Measurements from ENCODE around the gene TSLP. TPM values are rescaled to one million over a fixed set of nuclear protein-coding genes. Genes with fewer than 3 reads are reported as not detected.

Gene TSLP
- 0.21 TPM for total RNA-seq

DNA sequence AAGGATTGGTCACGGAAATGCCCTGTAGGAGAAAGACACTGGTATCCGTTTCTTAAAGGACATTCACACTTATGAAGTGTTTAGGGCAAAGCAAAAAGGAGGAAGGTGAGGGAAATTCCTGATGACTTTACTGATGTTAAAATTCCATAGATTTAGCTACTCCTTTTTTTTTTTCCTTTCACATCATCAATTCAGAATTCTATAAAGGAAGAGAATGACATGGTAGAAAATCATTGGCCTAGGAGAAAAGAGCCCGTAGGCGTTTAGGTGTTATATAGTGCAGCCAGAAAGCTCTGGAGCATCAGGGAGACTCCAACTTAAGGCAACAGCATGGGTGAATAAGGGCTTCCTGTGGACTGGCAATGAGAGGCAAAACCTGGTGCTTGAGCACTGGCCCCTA is at the start of gene TSLP:
Gene TSLP (plus strand): TSS at position 301 of the 400 bp plus-strand sequence. CDS start 178 bp downstream, outside the sequence.
- no peak for DNase-seq

DNA sequence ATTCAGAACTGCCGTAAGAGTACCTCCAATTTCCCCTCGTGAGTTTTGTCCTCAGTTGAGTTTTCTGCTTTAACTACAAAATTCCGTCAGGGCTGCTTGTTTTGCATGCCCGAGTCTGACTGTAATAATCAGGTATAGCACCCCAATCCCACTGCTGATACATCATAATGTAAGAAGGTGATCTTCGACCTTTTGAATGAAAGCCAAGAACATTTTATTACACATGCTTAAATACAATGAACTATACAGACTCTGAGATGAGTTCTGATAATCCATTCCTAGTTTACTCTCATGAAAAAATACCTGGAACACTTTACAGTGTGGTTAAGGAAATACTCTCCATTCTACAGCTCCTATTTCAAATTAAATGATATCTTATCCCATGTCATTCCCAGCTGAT is 49.2 kb upstream of the TSLP start:
- DNase-seq: no peak

DNA sequence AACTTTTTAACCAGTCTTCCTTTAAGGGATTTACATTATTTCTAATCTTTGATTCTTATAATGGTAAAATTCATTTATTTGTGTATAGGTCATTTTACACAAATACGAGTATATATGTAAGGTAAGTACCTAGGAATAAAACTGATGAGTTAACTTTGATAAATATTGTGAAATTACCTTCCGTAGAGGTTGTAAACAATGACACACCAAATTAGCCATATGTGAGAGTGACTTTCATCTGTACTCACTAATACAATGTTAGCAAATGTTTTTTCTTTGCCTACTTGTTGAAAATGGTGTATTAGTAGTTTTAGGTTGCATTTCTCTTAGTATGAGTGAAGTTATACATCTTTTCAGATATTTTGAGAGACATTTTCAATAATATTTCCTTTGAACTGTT is 42.6 kb upstream of the TSLP start:
- DNase-seq: no peak

DNA sequence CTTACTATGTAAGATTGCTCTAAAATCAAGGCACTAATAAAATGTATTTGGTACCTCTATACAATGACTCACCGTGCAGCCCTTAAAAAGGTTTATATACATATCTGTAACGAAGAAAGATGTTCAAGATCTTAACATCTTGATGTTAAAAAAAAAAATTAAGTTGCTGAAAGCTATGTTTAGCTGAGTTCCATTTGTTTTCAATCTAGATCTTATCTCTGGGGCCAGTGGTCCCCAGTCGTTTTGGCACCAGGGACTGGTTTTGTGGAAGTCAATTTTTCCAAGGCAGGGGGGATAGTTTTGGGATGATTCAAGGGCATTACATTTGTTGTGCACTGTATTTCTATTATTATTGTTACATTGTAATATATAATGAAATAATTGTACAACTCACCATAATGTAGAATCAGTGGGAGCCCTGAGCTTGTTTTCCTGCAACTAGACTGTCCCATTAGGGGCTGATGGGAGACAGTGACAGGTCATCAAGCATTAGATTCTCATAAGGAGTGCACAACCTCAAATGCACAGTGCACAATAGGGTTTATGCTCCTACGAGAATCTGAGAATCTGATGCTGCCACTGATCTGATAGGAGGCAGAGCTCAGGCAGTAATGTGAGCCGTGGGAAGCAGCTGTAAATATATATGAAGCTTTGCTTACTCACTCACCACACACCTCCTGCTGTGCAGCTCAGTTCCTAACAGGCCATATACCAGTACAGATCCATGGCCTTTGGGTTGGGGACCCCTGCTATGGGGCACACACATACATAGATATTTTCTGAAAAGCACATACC is 27.6 kb upstream of the TSLP start:
- DNase-seq: no peak

DNA sequence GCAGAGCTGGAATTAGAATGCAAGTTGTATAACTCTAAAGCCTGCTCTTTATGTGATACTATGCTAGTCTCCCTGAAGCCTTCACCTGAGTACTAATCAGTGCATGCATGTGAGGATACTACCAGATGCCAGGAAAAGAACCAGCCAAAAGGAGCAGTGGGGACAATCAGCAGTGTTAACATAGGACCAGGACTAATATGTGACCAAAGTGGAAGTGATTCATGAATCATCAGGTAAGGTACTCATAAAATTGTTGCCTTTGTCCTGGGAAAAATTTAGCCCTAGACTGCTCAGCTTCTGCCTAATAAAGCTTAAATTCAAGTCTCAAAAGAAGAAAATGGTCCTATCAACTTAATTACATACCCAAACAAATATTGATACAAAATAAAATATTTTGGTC is 13.4 kb upstream of the TSLP start:
- no peak for DNase-seq

DNA sequence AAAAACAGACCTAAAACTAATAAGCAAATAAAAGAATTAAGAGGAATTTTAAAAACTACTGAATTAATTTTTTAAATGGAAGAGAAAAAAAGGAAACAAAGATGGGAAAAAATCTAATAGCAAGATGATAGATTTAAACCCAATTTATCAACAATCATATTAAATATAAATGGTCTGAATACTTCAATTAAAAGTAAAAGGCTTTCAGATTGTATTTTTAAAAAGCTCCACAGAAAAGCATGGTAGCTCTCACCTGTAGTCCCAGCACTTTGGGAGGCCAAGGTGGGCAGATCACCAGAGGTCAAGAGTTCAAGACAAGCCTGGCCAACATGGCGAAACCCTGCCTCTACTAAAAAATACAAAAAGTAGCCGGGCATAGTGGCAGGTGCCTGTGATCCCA is 11.3 kb upstream of the TSLP start:
- no peak for DNase-seq

DNA sequence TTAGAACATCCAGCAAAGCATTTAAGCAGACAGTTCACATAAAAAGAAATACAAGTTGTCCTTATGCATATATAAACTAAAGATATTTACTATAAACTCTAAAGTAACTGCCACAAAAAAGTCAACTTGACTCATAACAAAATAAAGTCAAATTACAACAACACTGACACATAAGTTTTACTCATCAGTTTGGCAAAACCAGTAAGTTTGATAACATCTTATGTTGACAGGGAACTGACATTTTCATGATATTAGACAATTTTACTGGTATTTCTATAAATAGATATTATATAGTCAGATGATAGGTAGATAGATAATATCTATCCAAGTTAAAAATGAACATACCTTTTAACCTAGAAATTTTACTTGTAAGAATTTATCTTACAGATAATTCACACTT is 9.9 kb upstream of the TSLP start:
- no peak for DNase-seq

DNA sequence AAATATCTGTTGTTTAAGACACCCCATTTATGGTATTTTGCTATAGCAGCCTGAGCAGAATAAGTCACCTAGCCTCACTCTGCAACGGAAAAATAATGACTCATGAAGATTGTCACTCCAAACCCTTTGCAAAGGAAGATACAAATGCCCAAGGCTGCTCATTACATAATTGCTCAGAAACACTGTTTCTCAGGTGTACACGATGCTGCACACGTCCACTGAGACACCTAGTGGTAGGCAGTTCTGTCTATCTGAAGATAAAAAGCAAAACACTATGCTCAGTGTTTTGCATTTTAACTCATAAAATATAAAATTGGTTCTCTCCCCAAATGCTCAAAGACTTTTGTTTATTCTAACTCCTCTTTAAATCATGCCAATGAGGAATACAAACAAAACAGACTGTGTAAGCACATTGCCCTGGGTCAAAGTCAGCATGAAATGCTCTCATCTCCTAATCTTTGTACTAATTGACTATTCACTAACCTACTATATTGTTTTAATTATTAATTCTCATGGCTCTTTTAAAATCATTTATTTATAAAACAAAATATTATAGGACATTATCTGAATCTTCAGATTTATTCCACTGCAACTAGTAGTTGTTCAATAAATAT is 7.7 kb upstream of the TSLP start:
- no peak for DNase-seq

DNA sequence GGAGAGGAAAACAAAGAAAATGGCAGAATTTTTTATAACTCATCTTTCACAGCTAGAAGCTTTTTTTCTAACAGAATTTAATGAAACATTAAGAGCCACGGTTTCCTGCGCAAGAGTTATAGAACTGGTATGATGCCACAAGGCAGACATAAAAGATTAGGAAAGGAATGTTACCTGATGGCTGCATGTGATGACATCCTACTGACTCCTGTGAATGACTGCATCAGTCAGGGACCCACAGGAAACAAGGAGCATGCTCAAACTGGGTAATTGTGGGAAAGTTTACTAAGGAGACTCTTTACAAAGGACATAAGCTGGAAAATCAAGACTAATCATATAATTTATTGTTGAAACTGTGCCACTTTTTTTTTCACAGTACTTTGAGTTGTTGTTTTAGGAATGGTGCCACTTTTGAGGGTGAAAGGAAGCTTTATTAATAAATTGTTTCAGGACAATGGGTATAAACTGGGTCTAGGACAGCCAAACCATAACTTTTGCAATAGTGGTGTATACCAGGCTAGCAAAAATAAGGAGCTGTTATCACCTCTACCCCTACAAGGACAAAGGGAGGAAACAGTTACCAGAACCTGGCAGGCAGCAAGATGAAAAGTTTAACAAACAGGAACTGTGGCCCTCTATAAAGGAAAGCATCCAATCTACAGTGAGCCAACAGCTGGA is 5.1 kb upstream of the TSLP start:
- DNase-seq: no peak

DNA sequence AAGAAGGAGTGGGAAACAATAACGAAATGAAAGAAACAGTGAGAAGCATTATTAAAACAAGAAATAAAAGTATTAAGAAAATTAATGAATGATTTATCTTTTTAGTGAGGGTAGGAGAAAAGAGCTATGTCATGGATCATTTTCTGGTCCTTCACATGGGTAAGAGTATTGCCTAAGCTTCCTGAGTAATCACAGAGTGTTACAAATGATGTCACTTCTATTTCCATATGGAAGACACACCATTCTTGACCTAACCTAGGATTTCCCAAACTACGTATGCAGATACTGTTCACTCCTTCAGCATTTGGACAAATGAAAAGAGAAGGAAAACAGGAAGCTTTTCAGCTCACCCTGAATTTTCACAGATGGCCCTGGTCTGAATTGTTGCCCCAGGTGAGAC is 3.3 kb upstream of the TSLP start:
- DNase-seq: no peak

DNA sequence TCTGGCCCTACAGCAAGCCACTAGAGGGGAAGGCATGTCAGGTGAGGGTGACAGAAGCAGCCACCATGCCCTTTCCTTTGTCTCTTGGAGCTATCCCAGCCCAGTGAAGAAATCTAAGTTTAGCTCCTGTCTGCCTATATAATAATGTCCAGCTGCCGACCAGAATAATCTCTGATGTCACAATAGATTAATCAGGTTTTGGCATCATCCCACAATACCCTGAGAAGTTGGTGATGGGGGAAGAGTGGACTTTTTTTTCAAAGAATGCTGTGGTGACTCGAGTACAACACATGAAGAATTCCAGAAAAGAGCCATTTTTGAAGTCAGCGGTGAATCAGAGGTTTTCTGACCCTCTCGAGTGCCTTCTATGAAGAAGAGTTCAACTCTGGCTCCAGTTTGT is 1.7 kb upstream of the TSLP start:
- no peak for DNase-seq

DNA sequence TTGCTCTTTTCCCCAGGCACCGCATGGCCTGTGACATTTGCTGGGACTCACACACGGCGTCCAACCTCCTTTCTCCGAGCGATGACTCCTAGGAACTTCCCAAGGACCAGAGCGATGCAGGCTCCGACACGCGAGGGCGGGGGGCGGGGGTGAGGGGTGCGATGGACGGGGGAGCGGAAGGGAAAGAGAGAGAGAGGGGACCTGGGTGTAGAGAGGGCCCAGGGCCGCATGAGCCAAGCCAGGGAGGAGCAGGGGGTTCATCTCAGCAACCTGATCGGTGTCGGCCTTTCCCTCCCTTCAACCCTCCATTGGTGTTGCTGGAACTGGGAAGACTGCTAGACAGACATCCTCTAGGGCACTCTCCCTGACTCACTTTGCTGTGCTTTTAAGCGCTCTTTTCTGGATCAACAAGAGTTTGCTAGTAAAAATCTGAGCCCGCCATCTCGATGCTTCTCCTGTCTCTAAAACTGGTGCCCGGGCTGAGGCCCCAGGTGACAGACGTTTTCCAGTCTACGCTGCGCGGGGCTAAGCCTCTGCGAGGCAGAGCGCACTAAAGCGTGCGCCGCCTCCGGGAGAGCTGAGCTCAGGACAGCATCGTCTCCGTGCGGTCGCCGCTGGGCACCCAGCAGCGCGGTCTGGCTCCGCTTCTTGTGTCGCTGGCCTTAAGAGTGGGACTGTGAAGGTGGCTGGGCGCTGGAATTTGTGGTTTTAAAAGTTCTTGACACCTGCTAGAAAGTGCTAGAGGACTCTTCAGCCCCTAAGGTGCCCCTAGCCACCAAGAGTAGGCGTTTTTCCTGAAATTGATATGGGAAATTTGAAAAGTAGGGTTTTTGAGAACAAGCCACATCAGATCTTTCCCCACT is 1.0 kb upstream of the TSLP start:
- DNase-seq: peak; percentile 32

DNA sequence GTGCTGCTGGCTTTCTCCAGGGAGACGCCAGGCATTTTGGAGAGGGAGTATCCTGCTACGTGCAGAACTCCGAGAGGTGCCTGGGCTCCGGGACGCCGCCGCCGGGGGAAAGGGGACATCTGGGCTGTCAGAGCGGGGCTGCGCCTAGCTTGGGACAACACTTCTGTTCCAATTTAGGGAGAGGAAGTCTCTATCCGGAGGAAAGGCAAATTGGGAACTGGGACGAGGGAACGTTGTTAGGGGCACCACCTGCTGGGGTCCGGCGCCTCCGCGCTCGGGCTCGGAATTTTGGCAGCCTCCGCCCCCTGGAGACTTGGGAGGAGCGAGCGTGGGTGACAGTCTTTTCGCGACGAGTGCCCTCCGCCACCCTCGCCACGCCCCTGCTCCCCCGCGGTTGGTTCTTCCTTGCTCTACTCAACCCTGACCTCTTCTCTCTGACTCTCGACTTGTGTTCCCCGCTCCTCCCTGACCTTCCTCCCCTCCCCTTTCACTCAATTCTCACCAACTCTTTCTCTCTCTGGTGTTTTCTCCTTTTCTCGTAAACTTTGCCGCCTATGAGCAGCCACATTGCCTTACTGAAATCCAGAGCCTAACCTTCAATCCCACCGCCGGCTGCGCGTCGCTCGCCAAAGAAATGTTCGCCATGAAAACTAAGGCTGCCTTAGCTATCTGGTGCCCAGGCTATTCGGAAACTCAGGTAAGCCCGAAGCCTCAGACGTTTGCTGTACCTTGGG is 1.6 kb downstream of the TSLP start:
- DNase-seq: peak; percentile 52

DNA sequence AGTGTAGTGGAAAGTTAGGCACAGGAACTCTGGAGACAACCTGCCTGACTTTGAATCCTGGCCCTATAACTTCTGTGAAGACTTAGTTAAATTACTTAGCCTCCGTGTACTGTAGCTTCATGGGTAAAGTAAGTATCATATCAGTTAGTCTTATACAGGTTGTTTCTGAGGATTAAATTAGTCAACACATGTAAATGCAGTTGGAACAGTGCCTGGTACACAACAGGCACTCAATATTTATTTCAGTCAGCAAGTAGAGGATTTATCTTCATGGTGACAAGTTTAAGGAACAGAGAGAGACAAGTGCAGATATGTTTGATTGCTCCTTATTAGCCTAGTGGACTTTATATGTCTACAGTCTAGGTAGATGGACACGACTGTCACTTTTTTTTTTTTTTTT is 2.7 kb downstream of the TSLP start:
- DNase-seq: no peak

DNA sequence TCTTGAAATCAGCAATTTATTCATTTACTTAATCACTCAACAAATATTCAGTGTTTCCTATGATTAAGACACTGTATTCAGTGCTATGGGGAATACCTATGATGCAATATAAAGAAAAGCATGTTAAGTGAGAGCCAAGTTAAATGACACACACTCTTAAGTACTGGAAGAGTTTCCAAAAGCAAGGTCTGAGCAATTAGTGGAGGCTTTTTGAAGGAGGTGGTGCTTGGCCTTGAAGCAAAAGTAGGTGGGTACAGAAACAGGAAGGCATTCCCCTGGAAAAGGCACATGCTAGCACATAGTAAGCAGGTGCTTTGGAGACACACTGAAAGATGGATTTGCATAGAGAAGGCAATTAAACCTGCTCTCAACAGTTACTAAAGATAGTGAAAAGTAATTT is 4.0 kb downstream of the TSLP start:
- no peak for DNase-seq

DNA sequence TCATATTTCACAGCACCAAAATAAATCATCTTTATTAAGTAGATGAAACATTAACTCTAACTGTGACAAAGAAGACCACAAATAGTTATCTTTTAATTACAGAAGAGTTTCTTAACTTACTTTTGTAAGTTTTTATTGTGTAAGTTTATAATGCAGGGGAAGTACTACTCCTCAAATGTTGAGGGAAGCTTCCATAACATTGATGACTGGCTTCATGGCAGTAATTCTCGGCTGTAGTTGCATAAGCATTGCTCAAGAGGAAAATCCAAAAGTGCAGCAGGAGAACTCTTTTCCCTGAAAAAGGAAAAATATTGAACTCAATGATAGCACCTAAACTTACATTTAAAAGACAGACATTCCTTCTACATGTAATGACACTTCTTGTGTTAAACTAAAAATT is 4.6 kb downstream of the TSLP start:
- DNase-seq: no peak

DNA sequence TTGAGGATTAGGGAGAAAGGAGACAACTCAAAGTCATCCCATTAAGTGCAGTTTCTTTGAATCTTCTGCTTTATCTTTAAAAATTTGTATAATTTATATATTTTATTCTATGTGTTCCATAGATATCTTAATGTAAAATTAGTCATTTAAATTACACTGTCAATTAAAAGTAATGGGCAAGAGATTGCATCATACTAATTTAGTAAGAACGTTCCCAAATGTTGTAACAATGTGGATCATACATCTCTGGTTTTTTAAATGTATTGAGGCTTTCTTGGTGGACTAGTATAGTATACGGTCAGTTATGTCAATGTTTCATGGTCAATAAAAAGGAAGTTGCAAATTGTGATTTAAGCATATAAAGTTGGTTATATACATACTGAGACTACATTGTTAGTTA is 6.2 kb downstream of the TSLP start:
- DNase-seq: no peak

DNA sequence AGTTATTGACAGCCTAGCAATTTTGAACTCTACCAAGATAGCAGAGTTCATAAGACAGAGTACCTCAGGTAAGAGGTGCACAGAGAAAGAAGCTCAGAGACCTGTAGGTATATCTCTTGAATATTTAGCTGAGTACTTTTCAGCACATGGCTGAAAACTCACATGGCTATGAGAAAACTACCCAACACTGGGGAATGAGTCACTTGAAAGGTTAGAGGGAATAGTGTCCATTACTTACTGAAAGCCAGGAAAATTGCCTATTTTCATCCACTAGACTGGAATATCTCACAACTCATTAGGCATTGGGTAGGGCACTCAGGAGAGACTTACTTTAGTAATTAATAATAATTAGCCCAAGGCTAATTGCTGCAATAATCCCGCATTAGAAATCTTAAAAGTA is 8.3 kb downstream of the TSLP start:
- DNase-seq: no peak

DNA sequence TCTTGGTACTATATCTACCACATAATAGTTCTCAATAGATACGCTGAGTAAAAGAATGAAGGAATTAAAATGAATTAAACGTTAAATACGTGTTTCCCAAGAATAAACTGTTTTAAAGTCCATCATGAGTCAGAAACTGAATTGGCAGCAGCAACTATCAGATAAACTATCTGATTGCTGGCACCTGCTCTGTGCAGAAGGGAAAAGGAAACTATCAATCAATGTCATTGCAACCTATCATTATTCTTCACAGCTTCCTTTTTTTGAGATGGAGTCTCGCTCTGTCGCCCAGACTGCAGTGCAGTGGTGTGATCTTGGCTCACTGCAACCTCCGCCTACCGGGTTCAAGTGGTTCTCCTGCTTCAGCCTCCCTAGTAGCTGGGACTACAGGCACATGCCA is 11.8 kb downstream of the TSLP start:
- DNase-seq: no peak

DNA sequence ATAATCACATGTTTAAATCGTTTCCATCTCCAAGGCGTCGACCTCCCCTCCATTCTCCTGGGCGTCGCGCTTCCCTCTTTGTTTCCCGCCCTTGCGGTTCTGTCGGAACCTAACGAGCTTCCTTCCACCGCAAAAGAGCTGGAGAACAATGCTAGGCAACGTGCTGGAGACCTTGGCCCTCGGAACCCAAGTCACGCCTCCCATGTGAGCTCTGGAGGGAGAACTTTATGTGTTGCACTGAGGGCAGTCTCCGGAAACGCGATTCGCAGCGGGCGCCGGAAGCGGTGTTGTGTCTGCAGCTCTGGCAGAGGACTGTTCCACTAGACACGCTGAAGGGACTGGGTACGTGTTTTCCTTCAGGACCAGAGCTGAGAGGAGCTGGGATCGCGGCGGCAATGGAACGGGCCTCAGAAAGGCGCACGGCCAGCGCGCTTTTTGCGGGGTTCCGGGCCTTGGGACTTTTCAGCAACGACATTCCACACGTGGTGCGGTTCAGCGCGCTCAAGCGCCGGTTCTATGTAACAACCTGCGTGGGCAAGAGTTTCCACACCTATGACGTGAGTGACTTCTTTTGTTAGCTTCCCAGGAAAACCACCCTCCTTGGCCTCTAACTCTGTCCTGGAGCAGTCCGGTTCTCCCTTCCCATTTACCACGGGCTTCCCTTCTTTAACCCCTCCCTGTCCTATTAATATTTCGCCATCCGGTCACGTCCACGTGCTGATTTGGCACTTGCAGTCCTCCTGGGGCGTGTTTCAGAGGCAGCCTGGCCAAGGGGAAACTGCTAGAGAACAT is 20.7 kb downstream of the TSLP start, which contains the start of gene WDR36:
Gene WDR36 (plus strand): TSS at position 287 of the 792 bp plus-strand sequence. CDS start 109 bp downstream, at position 396.
- peak; percentile 96 for DNase-seq

DNA sequence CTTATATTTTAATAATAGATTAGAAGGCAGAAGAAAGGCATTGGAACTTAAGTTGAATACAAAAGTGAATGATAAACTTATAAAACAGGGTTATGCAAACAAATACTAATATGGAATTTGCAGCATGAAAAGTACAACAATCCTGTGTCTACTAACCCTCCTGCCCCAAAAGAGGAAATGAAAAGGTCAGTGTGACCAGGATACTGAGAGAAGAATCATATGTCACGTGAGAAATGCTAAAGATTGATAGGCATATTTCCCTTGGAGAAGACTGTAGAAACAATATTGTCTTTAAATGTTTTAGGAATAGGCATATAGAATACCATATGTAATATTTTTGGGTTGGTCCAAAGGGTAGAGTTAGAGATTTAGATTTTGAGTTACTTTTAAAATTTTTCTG is 24.5 kb downstream of the TSLP start:
- DNase-seq: no peak

All from tongue (tissue), 2 donors.